ENCODE data around the gene CD53. TPM values are rescaled to one million over a fixed set of nuclear protein-coding genes. Genes with fewer than 3 reads are reported as not detected.

Gene CD53
- total RNA-seq, 1 donor from 2014 or later = 171 TPM

DNA sequence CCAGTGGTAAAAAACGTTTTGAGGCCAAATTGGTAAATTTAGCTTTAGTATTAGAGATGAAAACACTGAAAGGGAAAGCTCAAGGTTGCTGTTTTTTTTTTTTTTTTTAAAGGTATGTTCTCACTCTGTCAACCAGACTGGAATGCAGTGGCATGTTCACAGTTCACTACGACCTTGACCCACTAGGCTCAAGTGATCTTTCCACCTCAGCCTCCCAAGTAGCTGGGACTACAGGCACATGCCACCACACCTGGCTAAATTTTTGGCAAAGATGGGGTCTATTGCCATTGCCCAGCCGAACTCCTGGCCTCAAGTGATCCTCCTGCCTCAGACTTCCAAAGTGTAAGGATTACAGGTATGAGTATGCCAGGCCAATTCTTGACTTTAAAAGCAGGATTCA is 71.9 kb downstream of the CD53 start:
- no peak for TF ChIP-seq CTCF (IDR thresholded peaks at IDR 0.05)
- Histone ChIP-seq H3K36me3 (peaks cover 8% of the 10 kb centered on the region), H3K4me3 (no peak overlapping the region), H3K4me1 (no peaks in the 10 kb centered on the region), H3K9me3 (no peaks in the 10 kb centered on the region), H3K27me3 (no peaks in the 10 kb centered on the region), H3K27ac (no peak overlapping the region)
- intact Hi-C loops (cut with DNase I) = no loop called here
- no peak for DNase-seq
- no peak for ATAC-seq

- Histone ChIP-seq H3K4me3 (no peak overlapping the region), H3K9me3 (no peaks in the 10 kb centered on the region), H3K4me1 (no peaks in the 10 kb centered on the region), H3K27ac (no peak overlapping the region), H3K36me3 (peaks cover 8% of the 10 kb centered on the region), H3K27me3 (no peaks in the 10 kb centered on the region)
- no peak for DNase-seq
- no peak for TF ChIP-seq CTCF (IDR thresholded peaks at IDR 0.05)
- intact Hi-C loops (cut with DNase I) = no loop called here
- ATAC-seq = no peak
Measured at GRCh38 chr1:110945626-110946025, 72.7 kb downstream of the CD53 start.

DNA sequence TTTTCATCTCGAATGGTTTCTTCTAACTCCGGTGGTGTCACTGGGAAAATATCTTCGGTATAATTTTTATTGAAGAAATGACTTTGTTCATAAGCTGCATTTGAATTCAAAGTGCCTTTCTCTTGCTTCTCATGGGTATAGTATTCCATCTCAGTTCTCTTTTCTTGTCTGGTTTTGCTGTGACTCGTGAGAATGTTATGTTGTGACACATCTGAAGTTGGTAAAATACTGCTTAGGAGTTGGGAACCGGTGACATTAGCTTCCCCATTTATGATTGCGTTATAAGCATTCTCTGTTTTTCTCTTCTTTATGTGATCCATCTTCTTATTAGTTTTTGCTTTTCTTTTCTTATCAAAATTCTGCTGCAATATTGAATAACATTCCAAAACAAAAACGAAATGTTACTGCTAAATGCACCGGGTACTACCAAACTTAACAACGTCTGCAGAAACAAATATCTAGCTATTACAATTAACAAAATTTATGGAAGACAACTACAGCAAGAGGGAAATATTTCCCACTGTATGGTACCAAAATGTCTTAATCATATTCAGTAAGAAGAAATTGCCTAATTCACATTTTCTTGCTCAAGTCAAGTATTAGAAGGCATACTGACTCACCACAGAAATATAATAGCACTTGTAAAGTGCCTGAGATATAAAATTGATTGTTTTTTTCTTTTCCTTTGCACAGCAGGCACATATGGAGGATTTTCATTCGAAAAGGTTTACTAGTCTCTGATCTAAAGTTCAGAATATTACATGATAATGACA is 75.3 kb downstream of the CD53 start:
- Histone ChIP-seq H3K27ac (no peak overlapping the region), H3K36me3 (peaks cover 12% of the 10 kb centered on the region), H3K4me3 (no peak overlapping the region), H3K27me3 (no peaks in the 10 kb centered on the region), H3K4me1 (no peaks in the 10 kb centered on the region), H3K9me3 (no peaks in the 10 kb centered on the region)
- ATAC-seq (no peak), DNase-seq (no peak)
- no peak for TF ChIP-seq CTCF (IDR thresholded peaks at IDR 0.05)
- intact Hi-C loops (cut with DNase I) = no loop called here

Other genes starting within 250 kb of the CD53 start
- gene KCNA3, start 198.2 kb upstream of the CD53 start, total RNA-seq = 8.9 TPM
- 7.0 TPM for gene LRIF1, start 90.8 kb downstream of the CD53 start, total RNA-seq

Measured in upper lobe of right lung (tissue), 1 donor.